Keratinocyte (primary cell): ENCODE results near the gene CCDC3. TPM values are rescaled to one million over a fixed set of nuclear protein-coding genes. Genes with fewer than 3 reads are reported as not detected.

Experiments
- DNase-seq: peaks from one replicate; pipeline ENCODE4 v3.0.0-alpha.2; 2011; ENCODE audit warnings: low read depth, missing footprints, low spot score
- FAIRE-seq: peaks from 2 replicates; lab custom pipeline; 2011; peaks lifted over from hg19 to GRCh38; lab: Jason Lieb, UNC
- H2AFZ ChIP-seq: 2 replicates; pipeline ENCODE4 v1.6.0; 2012; ENCODE audit warnings: low read length, control low read depth, inconsistent platforms; ENCODE audit not compliant: control insufficient read depth
- H3K27ac ChIP-seq: 2 replicates; pipeline ENCODE4 v1.5.1; 2011; ENCODE audit warnings: low read length; ENCODE audit not compliant: control insufficient read depth, insufficient read depth
- H3K27me3 ChIP-seq: 3 replicates; pipeline ENCODE4 v1.6.0; 2011; ENCODE audit warnings: low read length; ENCODE audit not compliant: control insufficient read depth, insufficient read depth; ENCODE audit errors: extremely low read depth
- H3K36me3 ChIP-seq, 2 experiments: 2 replicates in 1 of 2; 3 replicates in 1 of 2; pipeline ENCODE4 v1.5.1; 2011; ENCODE audit warnings: low read length in 2 of 2, mild to moderate bottlenecking in 1 of 2; ENCODE audit not compliant: control insufficient read depth in 2 of 2, insufficient read depth in 2 of 2; ENCODE audit errors: extremely low read depth in 1 of 2
- H3K4me1 ChIP-seq: 3 replicates; pipeline ENCODE4 v1.5.1; 2011; ENCODE audit warnings: low read length; ENCODE audit not compliant: control insufficient read depth, insufficient read depth; ENCODE audit errors: extremely low read depth
- H3K4me2 ChIP-seq: 3 replicates; pipeline ENCODE4 v1.6.0; 2011; ENCODE audit warnings: low read depth, low read length; ENCODE audit not compliant: control insufficient read depth, insufficient read depth; ENCODE audit errors: extremely low read depth
- H3K4me3 ChIP-seq, 3 experiments: fragments of 200-600 bp in 1 of 3; sonication (generic) in 1 of 3; 2 replicates in 2 of 3; 3 replicates in 1 of 3; pipeline ENCODE4 v1.5.1; 2011 to 2016; ENCODE audit warnings: low read length in 3 of 3, mild to moderate bottlenecking in 3 of 3, control low read depth in 2 of 3, inconsistent platforms in 1 of 3, low read depth in 1 of 3, mixed read lengths in 1 of 3, mixed run types in 1 of 3, moderate library complexity in 1 of 3; ENCODE audit not compliant: control insufficient read depth in 2 of 3, insufficient read depth in 2 of 3; ENCODE audit errors: extremely low read depth in 1 of 3
- H3K79me2 ChIP-seq: 2 replicates; pipeline ENCODE4 v1.6.0; 2012; ENCODE audit warnings: low read length; ENCODE audit not compliant: control insufficient read depth, insufficient read depth
- H3K9ac ChIP-seq: 3 replicates; pipeline ENCODE4 v1.6.0; 2011; ENCODE audit warnings: low read length; ENCODE audit not compliant: control insufficient read depth, insufficient read depth; ENCODE audit errors: extremely low read depth
- H3K9me1 ChIP-seq: 3 replicates; pipeline ENCODE4 v1.6.0; 2011; ENCODE audit warnings: low read length; ENCODE audit not compliant: control insufficient read depth, insufficient read depth; ENCODE audit errors: extremely low read depth
- H3K9me3 ChIP-seq: 2 replicates; pipeline ENCODE4 v1.5.1; 2012; ENCODE audit warnings: low read depth, low read length; ENCODE audit not compliant: control insufficient read depth
- H4K20me1 ChIP-seq: 3 replicates; pipeline ENCODE4 v1.6.0; 2011; ENCODE audit warnings: low read length; ENCODE audit not compliant: control insufficient read depth, insufficient read depth; ENCODE audit errors: extremely low read depth
- CTCF ChIP-seq, 3 experiments: IDR thresholded peaks in 1 of 3; conservative IDR thresholded peaks in 1 of 3; optimal IDR thresholded peaks in 1 of 3; 2 replicates in 2 of 3; 3 replicates in 1 of 3; pipeline versions ENCODE3 to v1.5.1; 2011; ENCODE audit warnings: low read length in 3 of 3, mild to moderate bottlenecking in 3 of 3, moderate library complexity in 2 of 3, control low read depth in 1 of 3, inconsistent platforms in 1 of 3; ENCODE audit not compliant: insufficient read depth in 2 of 3; ENCODE audit errors: extremely low read depth in 1 of 3
- EZH2 ChIP-seq: IDR thresholded peaks from one replicate; pipeline ENCODE4 v1.6.1; 2012; ENCODE audit warnings: inconsistent platforms, mild to moderate bottlenecking, low read length, moderate library complexity
- dilution Hi-C: fragments of 300-500 bp; cut with MboI; formaldehyde crosslinking; loops from one replicate; pipeline ENCODE4 v1.7.0; 2020; ENCODE audit warnings: low sequenced_read_pairs; ENCODE audit not compliant: extremely low pct_ligation_motif_present
- polyA plus RNA-seq, 5 experiments: library from polyadenylated mRNA; depleted of rRNA in 3 of 5; stranded (reverse) in 3 of 5; stranded (forward) in 1 of 5; unstranded in 1 of 5; fragments of >200 nt; gene quantifications; 1 replicate in 1 of 5; 2 replicates in 3 of 5; 3 replicates in 1 of 5; pipeline versions ENCODE4 v1.2.1 to v1.2.3, GENCODE V29; 2011 to 2012; ENCODE audit warnings: missing spikeins in 2 of 5, low read depth in 1 of 5, low replicate concordance in 1 of 5

CCDC3 gene
- polyA plus RNA-seq, 1 donor (not counting 4 experiments of a cell fraction or from before 2014, with no cell fraction given): 0.39 TPM

GRCh38 chr10:12960334-12960898 lies 41.1 kb downstream of the CCDC3 start:
- Histone ChIP-seq H3K9ac (no peak overlapping the region), H4K20me1 (no peaks in the 10 kb centered on the region), H3K79me2 (no peaks in the 10 kb centered on the region), H3K4me3 (no peak overlapping the region), H2AFZ (peak overlapping the region; percentile 49), H3K9me3 (no peaks in the 10 kb centered on the region), H3K27ac (no peak overlapping the region), H3K9me1 (no peaks in the 10 kb centered on the region), H3K4me2 (peak overlapping the region; percentile 11), H3K4me1 (peaks cover 7% of the 10 kb centered on the region), H3K27me3 (peaks cover 6% of the 10 kb centered on the region), H3K36me3 (no peaks in the 10 kb centered on the region)
- DNase-seq (no peak), FAIRE-seq (no peak)
- dilution Hi-C loops: no loop called here
- no peak for TF ChIP-seq CTCF (optimal IDR thresholded peaks at IDR 0.05 in 1 of 3, IDR thresholded peaks at IDR 0.05 in 1 of 3, conservative IDR thresholded peaks at IDR 0.05 in 1 of 3; ENCODE audit: extremely low read depth in 1 of 3, insufficient read depth in 2 of 3, low read length in 3 of 3)
- no peak for TF ChIP-seq EZH2

- H3K9ac ChIP-seq: no peak overlapping the region
- H3K27ac ChIP-seq: no peak overlapping the region
- no peak overlapping the region for H3K4me3 ChIP-seq
- peaks cover 6% of the 10 kb centered on the region for H3K27me3 ChIP-seq
- H3K9me3 ChIP-seq: no peaks in the 10 kb centered on the region
- H3K4me1 ChIP-seq: peaks cover 16% of the 10 kb centered on the region
- H3K9me1 ChIP-seq: no peaks in the 10 kb centered on the region
- no peak for FAIRE-seq
- no peaks in the 10 kb centered on the region for H4K20me1 ChIP-seq
- H3K79me2 ChIP-seq: no peaks in the 10 kb centered on the region
- peak in 1 of 3 experiments; percentile 4 for TF ChIP-seq CTCF (optimal IDR thresholded peaks at IDR 0.05 in 1 of 3, IDR thresholded peaks at IDR 0.05 in 1 of 3, conservative IDR thresholded peaks at IDR 0.05 in 1 of 3; ENCODE audit: extremely low read depth in 1 of 3, insufficient read depth in 2 of 3, low read length in 3 of 3)
- no peak for TF ChIP-seq EZH2
- H3K4me2 ChIP-seq: no peak overlapping the region
- no peak for DNase-seq
- no peak overlapping the region for H2AFZ ChIP-seq
- dilution Hi-C loops: no loop called here
- no peaks in the 10 kb centered on the region for H3K36me3 ChIP-seq
Observed at GRCh38 chr10:12958546-12959110, 42.9 kb downstream of the CCDC3 start.
